ENCODE results near the gene NDUFS3. TPM values are rescaled to one million over a fixed set of nuclear protein-coding genes. Genes with fewer than 3 reads are reported as not detected.

Gene NDUFS3
- total and polyA plus RNA-seq, 2 of the 13 experiments (the other 11 are each of a cell fraction or from before 2014, with no cell fraction given) = 151 to 184 TPM

GRCh38 chr11:47578524-47579494, at the start of gene NDUFS3, which contains the start of gene KBTBD4 (continued):
- TF ChIP-seq ARID4A (CRISPR knock-in tag; IDR thresholded peaks at IDR 0.05; ENCODE audit: borderline replicate concordance) (peak; percentile 98), ZNF879 (CRISPR knock-in tag; IDR thresholded peaks at IDR 0.05) (no peak), PPARG (CRISPR knock-in tag; conservative IDR thresholded peaks at IDR 0.05) (peak; percentile 56), ZSCAN5A (CRISPR knock-in tag; IDR thresholded peaks at IDR 0.05; ENCODE audit: borderline replicate concordance) (peak; percentile 94), CSRNP2 (CRISPR knock-in tag; conservative IDR thresholded peaks at IDR 0.05; ENCODE audit: low read depth) (peak; percentile 93; the same call in 1 of the 2 replicates), FOSL1 (CRISPR knock-in tag; IDR thresholded peaks at IDR 0.05; ENCODE audit: borderline replicate concordance) (0 out of 2 replicates have a peak, but pooled peaks have one; percentile 32), NCOA5 (CRISPR knock-in tag; IDR thresholded peaks at IDR 0.05) (no peak), SIN3A (IDR thresholded peaks at IDR 0.05; ENCODE audit: borderline replicate concordance, low read depth, low read length) (peak; percentile 95), MZF1 (CRISPR knock-in tag; IDR thresholded peaks at IDR 0.05; ENCODE audit: borderline replicate concordance) (no peak), ZNF263 (CRISPR knock-in tag; IDR thresholded peaks at IDR 0.05) (no peak), ZC3H13 (CRISPR knock-in tag; IDR thresholded peaks at IDR 0.05) (peak; percentile 77; the same call in 1 of the 2 replicates), ETS1 (CRISPR knock-in tag; IDR thresholded peaks at IDR 0.05) (no peak), NFAT5 (CRISPR knock-in tag; IDR thresholded peaks at IDR 0.05) (no peak)

Measured in HepG2 (cell line).